HEK293 (cell line): ENCODE measurements around the gene AXIN1.
A peak's percentile ranks its signal among the peaks of the same experiment; 100 is the strongest.

Experiments
- EGR2 ChIP-seq: fragments of 450-650 bp; formaldehyde crosslinking; IDR thresholded peaks from 2 replicates; pipeline ENCODE4 v1.5.1; 2016; ENCODE audit warnings: low read depth, missing biosample characterization, missing genetic modification characterization
- IKZF3 ChIP-seq: fragments of 450-650 bp; IDR thresholded peaks from 2 replicates; pipeline ENCODE4 v1.5.0; 2018; ENCODE audit warnings: missing biosample characterization, mild to moderate bottlenecking, missing genetic modification characterization, moderate library complexity
- KLF1 ChIP-seq: fragments of 450-650 bp; formaldehyde crosslinking; IDR thresholded peaks from 2 replicates; pipeline ENCODE4 v1.5.1; 2016; ENCODE audit warnings: missing biosample characterization, missing genetic modification characterization
- OVOL3 ChIP-seq: fragments of 450-650 bp; formaldehyde crosslinking; IDR thresholded peaks from 2 replicates; pipeline ENCODE4 v1.5.1; 2016; ENCODE audit warnings: missing biosample characterization, missing genetic modification characterization
- SCRT1 ChIP-seq: fragments of 450-650 bp; formaldehyde crosslinking; IDR thresholded peaks from 2 replicates; pipeline ENCODE4 v1.5.1; 2016; ENCODE audit warnings: missing biosample characterization, missing genetic modification characterization, borderline replicate concordance
- SP3 ChIP-seq: fragments of 450-650 bp; formaldehyde crosslinking; IDR thresholded peaks from 2 replicates; pipeline ENCODE4 v1.5.1; 2016; ENCODE audit warnings: missing biosample characterization, missing genetic modification characterization
- TCF7L2 ChIP-seq: IDR thresholded peaks from 2 replicates; pipeline ENCODE4 v1.6.1; 2011; ENCODE audit warnings: low read depth, mild to moderate bottlenecking, inconsistent platforms, low read length, moderate library complexity, borderline replicate concordance
- WT1 ChIP-seq: fragments of 450-650 bp; formaldehyde crosslinking; IDR thresholded peaks from 2 replicates; pipeline ENCODE4 v1.5.1; 2016; ENCODE audit warnings: missing biosample characterization, missing genetic modification characterization
- ZNF114 ChIP-seq: fragments of 450-650 bp; formaldehyde crosslinking; IDR thresholded peaks from 2 replicates; pipeline ENCODE4 v1.5.0; 2017; ENCODE audit warnings: missing biosample characterization, missing genetic modification characterization
- ZNF174 ChIP-seq: fragments of 450-650 bp; formaldehyde crosslinking; IDR thresholded peaks from 2 replicates; pipeline ENCODE4 v1.5.0; 2017; ENCODE audit warnings: missing biosample characterization, mild to moderate bottlenecking, missing genetic modification characterization
- ZNF24 ChIP-seq: fragments of 450-650 bp; formaldehyde crosslinking; IDR thresholded peaks from 2 replicates; pipeline ENCODE4 v1.5.1; 2016; ENCODE audit warnings: missing biosample characterization, missing genetic modification characterization
- ZNF266 ChIP-seq: fragments of 450-650 bp; formaldehyde crosslinking; IDR thresholded peaks from 2 replicates; pipeline ENCODE4 v1.5.1; 2016; ENCODE audit warnings: missing biosample characterization, missing genetic modification characterization, low read depth
- ZNF302 ChIP-seq: fragments of 450-650 bp; formaldehyde crosslinking; IDR thresholded peaks from 2 replicates; pipeline ENCODE4 v1.5.1; 2016; ENCODE audit warnings: missing biosample characterization, missing genetic modification characterization, low read depth
- ZNF341 ChIP-seq: fragments of 450-650 bp; formaldehyde crosslinking; IDR thresholded peaks from 2 replicates; pipeline ENCODE4; 2016; ENCODE audit warnings: low read depth, missing biosample characterization, missing genetic modification characterization
- ZNF391 ChIP-seq: fragments of 450-650 bp; formaldehyde crosslinking; IDR thresholded peaks from 2 replicates; pipeline ENCODE4 v1.5.1; 2016; ENCODE audit warnings: low read depth, missing biosample characterization, missing genetic modification characterization, borderline replicate concordance
- ZNF394 ChIP-seq: fragments of 450-650 bp; formaldehyde crosslinking; IDR thresholded peaks from 2 replicates; pipeline ENCODE4 v1.5.1; 2016; ENCODE audit warnings: missing biosample characterization, missing genetic modification characterization, mild to moderate bottlenecking, moderate library complexity, borderline replicate concordance
- ZNF423 ChIP-seq: fragments of 450-650 bp; formaldehyde crosslinking; IDR thresholded peaks from 2 replicates; pipeline ENCODE4 v1.5.1; 2016; ENCODE audit warnings: missing biosample characterization, missing genetic modification characterization
- ZNF558 ChIP-seq: fragments of 450-650 bp; formaldehyde crosslinking; IDR thresholded peaks from 2 replicates; pipeline ENCODE4 v1.5.1; 2016; ENCODE audit warnings: missing biosample characterization, missing genetic modification characterization
- ZNF560 ChIP-seq: fragments of 450-650 bp; formaldehyde crosslinking; IDR thresholded peaks from 2 replicates; pipeline ENCODE4 v1.5.1; 2017; ENCODE audit warnings: missing biosample characterization, missing genetic modification characterization, borderline replicate concordance
- ZNF610 ChIP-seq: fragments of 450-650 bp; formaldehyde crosslinking; IDR thresholded peaks from 2 replicates; pipeline ENCODE4 v1.5.1; 2016; ENCODE audit warnings: missing biosample characterization, missing genetic modification characterization, borderline replicate concordance
- ZNF629 ChIP-seq: fragments of 450-650 bp; formaldehyde crosslinking; IDR thresholded peaks from 2 replicates; pipeline ENCODE4 v1.5.1; 2017; ENCODE audit warnings: missing biosample characterization, missing genetic modification characterization
- ZNF701 ChIP-seq: fragments of 450-650 bp; formaldehyde crosslinking; IDR thresholded peaks from 2 replicates; pipeline ENCODE4 v1.5.1; 2016; ENCODE audit warnings: missing biosample characterization, missing genetic modification characterization
- ZNF768 ChIP-seq: fragments of 450-650 bp; formaldehyde crosslinking; IDR thresholded peaks from 2 replicates; pipeline ENCODE4 v1.5.1; 2018; ENCODE audit warnings: missing biosample characterization, mild to moderate bottlenecking, missing genetic modification characterization
- ZSCAN23 ChIP-seq: fragments of 450-650 bp; formaldehyde crosslinking; IDR thresholded peaks from 2 replicates; pipeline ENCODE4 v1.5.1; 2016; ENCODE audit warnings: missing biosample characterization, missing genetic modification characterization
- ZXDB ChIP-seq: fragments of 450-650 bp; formaldehyde crosslinking; IDR thresholded peaks from 2 replicates; pipeline ENCODE4 v1.5.1; 2016; ENCODE audit warnings: missing biosample characterization, missing genetic modification characterization
- TF ChIP-seq, protein P1 (sequence below): fragments of 450-650 bp; formaldehyde crosslinking; IDR thresholded peaks from 2 replicates; pipeline ENCODE4 v1.5.1; 2016; ENCODE audit warnings: missing biosample characterization, missing genetic modification characterization
- TF ChIP-seq, protein P2 (sequence below): fragments of 450-650 bp; IDR thresholded peaks from 2 replicates; pipeline ENCODE4 v1.5.1; 2018; ENCODE audit warnings: missing biosample characterization, mild to moderate bottlenecking, missing genetic modification characterization
- TF ChIP-seq, protein P3 (sequence below): fragments of 450-650 bp; formaldehyde crosslinking; IDR thresholded peaks from 2 replicates; pipeline ENCODE4 v1.5.1; 2016; ENCODE audit warnings: missing biosample characterization, missing genetic modification characterization
- TF ChIP-seq, protein P4 (sequence below): fragments of 450-650 bp; formaldehyde crosslinking; IDR thresholded peaks from 2 replicates; pipeline ENCODE4 v1.5.1; 2017; ENCODE audit warnings: missing biosample characterization, missing genetic modification characterization

Gene AXIN1

DNA sequence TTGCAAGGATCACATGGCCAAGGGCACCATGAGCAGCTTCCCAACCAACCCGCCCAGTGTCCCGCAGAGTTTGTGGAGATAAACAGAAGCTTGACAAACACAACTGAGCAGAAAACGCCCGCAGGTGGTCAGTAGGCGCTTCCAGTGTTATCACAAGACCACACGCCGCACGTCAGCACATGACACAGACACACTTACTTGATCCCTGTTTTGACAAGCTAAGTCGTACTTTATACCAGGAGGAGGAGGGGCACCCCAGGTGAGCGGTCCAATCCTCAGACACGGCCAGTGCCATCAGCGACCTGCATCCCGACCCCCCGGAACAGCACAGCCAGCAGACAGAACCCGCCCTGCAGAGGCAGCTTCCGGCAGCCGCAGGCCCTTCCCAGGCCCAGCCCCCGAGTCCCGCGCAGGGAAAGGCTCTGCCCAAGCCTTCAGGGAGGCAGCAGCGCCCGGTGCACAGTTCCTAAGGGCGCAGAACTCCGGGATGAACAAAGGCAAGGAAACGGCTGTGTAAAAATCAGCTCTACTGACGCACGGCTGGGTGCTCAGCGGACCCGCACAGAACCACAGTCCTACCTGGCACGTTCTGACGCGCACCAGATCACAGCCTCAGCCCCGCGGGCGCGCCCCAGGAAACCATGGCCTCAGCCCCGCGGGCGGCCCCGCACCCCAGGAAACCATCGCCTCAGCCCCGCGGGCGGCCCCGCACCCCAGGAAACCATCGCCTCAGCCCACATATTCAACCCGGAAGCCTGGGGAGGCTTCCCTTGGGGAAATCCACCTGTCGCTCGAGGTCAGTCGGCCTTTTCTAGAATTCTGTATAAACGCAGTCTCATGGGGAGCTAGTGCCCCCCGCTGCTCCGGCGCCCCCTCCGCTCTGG is 27.8 kb downstream of the AXIN1 start (continued):
- TF ChIP-seq ZXDB (tag by site-specific recombination) (peak; percentile 82), ZNF114 (no peak), SP3 (tag by site-specific recombination) (peak; percentile 44), OVOL3 (tag by site-specific recombination) (0 out of 2 replicates have a peak, but pooled peaks have one; percentile 28), WT1 (tag by site-specific recombination) (peak; percentile 92), ZNF24 (tag by site-specific recombination) (peak; percentile 74), KLF1 (tag by site-specific recombination) (peak; percentile 98), ZNF174 (tag by site-specific recombination) (no peak), ZNF610 (0 out of 2 replicates have a peak, but pooled peaks have one; percentile 62), ZNF701 (no peak), ZNF629 (tag by site-specific recombination) (peak; percentile 96), ZNF423 (tag by site-specific recombination) (peak; percentile 74; the same call in 1 of the 2 replicates), ZNF558 (tag by site-specific recombination) (peak; percentile 53; the same call in 1 of the 2 replicates), TCF7L2 (no peak), EGR2 (tag by site-specific recombination) (peak; percentile 90), ZNF560 (tag by site-specific recombination) (no peak), ZNF394 (tag by site-specific recombination) (peak; percentile 58; the same call in 1 of the 2 replicates), ZNF391 (tag by site-specific recombination) (peak; percentile 70; the same call in 1 of the 2 replicates), IKZF3 (tag by site-specific recombination) (no peak; the same call in none of the 2 replicates), ZSCAN23 (tag by site-specific recombination) (peak; percentile 92), SCRT1 (tag by site-specific recombination) (peak; percentile 76), ZNF768 (tag by site-specific recombination) (no peak), ZNF302 (tag by site-specific recombination) (no peak), ZNF266 (tag by site-specific recombination) (no peak), ZNF341 (peak; percentile 99)
- TF ChIP-seq, protein P1, sequence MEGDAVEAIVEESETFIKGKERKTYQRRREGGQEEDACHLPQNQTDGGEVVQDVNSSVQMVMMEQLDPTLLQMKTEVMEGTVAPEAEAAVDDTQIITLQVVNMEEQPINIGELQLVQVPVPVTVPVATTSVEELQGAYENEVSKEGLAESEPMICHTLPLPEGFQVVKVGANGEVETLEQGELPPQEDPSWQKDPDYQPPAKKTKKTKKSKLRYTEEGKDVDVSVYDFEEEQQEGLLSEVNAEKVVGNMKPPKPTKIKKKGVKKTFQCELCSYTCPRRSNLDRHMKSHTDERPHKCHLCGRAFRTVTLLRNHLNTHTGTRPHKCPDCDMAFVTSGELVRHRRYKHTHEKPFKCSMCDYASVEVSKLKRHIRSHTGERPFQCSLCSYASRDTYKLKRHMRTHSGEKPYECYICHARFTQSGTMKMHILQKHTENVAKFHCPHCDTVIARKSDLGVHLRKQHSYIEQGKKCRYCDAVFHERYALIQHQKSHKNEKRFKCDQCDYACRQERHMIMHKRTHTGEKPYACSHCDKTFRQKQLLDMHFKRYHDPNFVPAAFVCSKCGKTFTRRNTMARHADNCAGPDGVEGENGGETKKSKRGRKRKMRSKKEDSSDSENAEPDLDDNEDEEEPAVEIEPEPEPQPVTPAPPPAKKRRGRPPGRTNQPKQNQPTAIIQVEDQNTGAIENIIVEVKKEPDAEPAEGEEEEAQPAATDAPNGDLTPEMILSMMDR = no peak
- TF ChIP-seq, protein P2, sequence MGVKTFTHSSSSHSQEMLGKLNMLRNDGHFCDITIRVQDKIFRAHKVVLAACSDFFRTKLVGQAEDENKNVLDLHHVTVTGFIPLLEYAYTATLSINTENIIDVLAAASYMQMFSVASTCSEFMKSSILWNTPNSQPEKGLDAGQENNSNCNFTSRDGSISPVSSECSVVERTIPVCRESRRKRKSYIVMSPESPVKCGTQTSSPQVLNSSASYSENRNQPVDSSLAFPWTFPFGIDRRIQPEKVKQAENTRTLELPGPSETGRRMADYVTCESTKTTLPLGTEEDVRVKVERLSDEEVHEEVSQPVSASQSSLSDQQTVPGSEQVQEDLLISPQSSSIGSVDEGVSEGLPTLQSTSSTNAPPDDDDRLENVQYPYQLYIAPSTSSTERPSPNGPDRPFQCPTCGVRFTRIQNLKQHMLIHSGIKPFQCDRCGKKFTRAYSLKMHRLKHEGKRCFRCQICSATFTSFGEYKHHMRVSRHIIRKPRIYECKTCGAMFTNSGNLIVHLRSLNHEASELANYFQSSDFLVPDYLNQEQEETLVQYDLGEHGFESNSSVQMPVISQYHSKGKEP = 0 out of 2 replicates have a peak, but pooled peaks have one; percentile 52
- TF ChIP-seq, protein P3, sequence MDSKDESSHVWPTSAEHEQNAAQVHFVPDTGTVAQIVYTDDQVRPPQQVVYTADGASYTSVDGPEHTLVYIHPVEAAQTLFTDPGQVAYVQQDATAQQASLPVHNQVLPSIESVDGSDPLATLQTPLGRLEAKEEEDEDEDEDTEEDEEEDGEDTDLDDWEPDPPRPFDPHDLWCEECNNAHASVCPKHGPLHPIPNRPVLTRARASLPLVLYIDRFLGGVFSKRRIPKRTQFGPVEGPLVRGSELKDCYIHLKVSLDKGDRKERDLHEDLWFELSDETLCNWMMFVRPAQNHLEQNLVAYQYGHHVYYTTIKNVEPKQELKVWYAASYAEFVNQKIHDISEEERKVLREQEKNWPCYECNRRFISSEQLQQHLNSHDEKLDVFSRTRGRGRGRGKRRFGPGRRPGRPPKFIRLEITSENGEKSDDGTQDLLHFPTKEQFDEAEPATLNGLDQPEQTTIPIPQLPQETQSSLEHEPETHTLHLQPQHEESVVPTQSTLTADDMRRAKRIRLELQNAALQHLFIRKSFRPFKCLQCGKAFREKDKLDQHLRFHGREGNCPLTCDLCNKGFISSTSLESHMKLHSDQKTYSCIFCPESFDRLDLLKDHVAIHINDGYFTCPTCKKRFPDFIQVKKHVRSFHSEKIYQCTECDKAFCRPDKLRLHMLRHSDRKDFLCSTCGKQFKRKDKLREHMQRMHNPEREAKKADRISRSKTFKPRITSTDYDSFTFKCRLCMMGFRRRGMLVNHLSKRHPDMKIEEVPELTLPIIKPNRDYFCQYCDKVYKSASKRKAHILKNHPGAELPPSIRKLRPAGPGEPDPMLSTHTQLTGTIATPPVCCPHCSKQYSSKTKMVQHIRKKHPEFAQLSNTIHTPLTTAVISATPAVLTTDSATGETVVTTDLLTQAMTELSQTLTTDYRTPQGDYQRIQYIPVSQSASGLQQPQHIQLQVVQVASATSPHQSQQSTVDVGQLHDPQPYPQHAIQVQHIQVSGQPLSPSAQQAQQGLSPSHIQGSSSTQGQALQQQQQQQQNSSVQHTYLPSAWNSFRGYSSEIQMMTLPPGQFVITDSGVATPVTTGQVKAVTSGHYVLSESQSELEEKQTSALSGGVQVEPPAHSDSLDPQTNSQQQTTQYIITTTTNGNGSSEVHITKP (tag by site-specific recombination) = peak; percentile 91
- TF ChIP-seq, protein P4, sequence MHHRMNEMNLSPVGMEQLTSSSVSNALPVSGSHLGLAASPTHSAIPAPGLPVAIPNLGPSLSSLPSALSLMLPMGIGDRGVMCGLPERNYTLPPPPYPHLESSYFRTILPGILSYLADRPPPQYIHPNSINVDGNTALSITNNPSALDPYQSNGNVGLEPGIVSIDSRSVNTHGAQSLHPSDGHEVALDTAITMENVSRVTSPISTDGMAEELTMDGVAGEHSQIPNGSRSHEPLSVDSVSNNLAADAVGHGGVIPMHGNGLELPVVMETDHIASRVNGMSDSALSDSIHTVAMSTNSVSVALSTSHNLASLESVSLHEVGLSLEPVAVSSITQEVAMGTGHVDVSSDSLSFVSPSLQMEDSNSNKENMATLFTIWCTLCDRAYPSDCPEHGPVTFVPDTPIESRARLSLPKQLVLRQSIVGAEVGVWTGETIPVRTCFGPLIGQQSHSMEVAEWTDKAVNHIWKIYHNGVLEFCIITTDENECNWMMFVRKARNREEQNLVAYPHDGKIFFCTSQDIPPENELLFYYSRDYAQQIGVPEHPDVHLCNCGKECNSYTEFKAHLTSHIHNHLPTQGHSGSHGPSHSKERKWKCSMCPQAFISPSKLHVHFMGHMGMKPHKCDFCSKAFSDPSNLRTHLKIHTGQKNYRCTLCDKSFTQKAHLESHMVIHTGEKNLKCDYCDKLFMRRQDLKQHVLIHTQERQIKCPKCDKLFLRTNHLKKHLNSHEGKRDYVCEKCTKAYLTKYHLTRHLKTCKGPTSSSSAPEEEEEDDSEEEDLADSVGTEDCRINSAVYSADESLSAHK = peak; percentile 84; the same call in 1 of the 2 replicates
